ENCODE data around the gene GRIFIN.

The GRIFIN gene

DNA sequence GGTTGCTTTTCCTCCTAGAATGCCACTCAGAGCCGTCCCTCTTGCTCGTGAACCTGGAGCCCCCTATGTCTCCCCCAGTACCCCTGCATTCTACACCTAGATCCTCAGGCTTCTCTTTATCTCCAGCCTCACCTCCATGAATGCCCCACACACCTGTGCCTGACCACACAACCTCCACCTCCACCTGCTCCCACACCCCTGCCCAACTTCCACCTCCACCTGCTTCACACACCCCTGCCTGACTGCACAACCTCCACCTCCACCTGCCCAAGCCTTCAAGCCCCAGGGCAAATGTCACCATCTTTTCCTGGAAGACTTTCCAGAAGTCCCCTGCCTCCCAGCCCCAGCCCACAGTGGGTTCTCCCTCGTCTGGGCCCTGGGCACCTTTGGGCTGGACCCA is 36.5 kb upstream of the GRIFIN start:
- no peak for DNase-seq (ENCODE audit: low spot score)

DNA sequence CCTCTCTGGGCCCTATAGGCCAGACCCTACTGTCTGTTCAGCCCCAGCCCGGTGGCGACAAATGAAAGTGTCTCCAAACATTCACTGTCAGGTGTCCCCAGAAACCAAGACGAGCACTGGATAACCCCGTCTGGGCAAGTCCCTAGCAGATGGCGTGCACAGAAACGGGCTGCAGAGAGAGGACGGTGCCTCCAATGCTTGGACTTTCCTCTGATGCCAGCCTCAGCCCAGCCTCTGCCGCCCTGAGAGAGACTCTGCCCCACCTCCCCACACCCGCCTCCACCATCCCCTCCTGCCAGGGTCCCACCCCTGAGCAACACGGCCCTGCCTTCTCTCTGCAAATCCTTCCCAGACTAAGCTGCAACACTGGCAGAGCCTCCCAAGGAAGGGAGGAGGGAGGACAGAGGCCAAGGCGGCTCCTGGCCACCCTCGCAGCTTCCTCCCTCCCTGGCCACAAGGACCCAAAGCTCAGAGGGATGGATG is 36.0 kb upstream of the GRIFIN start:
- peak; percentile 49 for DNase-seq (ENCODE audit: low spot score)

DNA sequence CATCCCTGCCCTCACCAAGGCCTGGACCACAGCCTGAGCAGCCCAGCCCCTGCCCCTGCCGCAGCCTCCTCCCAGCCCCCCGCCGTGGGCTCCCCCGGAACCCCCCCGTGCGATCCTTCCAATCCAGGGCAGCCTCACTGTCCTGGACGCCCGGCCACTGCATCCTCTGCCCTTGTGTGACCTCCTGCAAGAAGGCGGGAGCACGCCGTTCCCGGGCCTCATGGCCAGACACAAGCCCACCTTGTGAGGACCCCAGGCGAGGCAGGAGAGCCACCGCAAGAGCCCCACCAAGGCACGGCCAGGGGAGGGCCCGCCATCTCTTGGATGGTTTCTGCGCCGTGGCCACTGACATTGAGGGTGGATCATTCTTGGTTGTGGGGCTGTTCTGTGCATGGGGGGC is 35.6 kb upstream of the GRIFIN start:
- no peak for DNase-seq (ENCODE audit: low spot score)

DNA sequence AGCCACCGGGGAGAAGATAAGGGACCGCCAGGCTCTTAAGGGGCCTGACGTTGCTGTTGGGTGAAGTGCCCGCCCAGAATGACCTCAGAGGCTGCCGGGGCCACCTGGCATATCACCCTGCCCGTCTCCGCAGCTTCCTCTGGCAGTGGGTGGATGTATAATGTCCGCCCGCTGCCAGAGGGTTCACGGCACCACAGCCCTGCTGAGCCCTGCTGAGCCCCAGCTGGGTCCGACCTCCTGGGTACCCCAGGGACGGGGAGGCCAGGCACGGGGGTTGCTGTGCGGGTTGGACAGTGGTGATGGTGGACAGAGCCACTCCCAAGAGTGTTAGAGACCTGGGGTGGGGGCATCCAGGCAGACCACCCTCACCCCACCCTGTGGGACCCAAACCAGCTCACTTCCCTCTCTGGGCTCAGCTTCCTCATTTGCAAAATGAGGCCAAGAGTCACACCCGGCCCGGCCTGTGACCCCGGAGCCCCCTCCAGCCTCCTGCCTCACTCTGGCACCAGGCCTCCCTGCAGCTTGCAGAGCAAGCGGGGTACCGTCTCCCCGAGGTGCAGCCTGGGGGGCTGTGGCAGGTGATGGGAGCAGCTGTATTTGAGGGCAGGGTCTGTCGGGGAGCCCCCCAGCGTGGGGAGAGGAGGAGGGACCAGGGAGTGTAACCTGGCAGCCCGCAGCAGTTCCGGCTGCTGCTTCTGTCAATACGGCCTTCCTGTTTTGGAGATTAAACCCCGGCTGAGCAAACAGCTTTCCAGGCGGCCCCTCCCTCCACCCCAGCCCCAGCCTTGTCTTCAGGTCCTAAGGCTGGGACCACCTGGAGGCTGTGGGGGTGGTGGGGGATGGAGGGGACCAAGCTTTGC is 34.9 kb upstream of the GRIFIN start:
- DNase-seq (ENCODE audit: low spot score): no peak

DNA sequence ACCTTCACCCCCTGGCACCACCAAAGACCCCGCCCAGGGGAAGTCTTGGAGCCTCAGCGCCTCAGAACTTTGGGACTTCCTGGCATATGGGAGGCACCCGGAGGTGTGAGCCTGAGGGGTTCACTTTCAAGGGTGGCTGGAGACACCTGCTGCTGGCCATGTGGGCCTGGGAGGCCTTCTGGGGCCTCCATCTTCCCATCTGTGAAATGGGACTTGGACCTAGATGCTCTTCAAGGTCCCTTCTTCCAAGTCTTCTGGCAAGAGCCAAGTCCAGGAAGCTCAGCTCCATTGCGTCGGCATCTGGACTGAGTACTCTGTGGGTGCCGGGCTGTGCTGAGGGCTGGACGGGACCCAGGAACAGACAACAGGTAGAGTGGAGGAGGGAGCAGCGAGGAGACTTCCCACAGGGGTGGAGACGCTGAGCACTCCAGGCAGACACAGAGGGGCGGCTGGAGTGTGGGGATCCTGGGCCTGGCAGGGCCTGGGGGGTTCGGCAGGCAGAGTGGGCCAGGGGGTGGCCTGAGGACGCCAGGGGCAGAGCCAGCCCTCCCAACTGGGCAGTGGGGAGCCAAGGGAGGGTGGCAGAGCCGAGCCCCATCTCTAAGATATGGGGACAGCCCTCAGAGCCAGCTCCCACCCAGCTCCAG is 34.1 kb upstream of the GRIFIN start:
- DNase-seq (ENCODE audit: low spot score): no peak

DNA sequence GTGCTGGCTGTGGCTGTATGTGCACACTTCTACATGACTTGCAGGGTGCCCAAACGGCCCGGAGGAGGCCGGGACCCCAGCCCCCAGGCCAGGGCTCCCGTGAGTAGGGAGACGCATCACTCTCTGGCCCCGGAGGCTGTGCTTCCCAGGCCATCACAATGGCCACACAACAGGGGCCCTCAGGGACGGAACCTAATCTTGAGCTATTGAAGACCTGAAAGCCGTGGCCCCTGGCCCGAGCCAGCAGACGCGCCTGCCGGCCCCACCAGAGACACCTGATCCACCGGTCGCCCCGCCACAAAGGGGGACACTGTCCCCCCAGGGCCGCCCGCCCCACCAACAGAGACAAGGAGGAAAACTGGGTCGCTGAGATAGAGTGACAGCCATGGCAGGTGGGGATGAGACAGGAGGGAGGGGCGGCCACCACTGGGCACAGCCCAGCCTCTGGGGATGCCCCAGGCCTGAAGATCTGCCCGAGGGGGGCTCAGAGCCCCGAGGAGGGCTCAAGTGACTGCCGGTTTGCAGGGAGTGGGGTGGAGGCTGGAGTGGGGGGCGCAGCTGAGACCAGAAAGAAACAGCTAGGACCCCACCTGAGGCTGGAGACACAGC is 33.2 kb upstream of the GRIFIN start:
- no peak for DNase-seq (ENCODE audit: low spot score)

DNA sequence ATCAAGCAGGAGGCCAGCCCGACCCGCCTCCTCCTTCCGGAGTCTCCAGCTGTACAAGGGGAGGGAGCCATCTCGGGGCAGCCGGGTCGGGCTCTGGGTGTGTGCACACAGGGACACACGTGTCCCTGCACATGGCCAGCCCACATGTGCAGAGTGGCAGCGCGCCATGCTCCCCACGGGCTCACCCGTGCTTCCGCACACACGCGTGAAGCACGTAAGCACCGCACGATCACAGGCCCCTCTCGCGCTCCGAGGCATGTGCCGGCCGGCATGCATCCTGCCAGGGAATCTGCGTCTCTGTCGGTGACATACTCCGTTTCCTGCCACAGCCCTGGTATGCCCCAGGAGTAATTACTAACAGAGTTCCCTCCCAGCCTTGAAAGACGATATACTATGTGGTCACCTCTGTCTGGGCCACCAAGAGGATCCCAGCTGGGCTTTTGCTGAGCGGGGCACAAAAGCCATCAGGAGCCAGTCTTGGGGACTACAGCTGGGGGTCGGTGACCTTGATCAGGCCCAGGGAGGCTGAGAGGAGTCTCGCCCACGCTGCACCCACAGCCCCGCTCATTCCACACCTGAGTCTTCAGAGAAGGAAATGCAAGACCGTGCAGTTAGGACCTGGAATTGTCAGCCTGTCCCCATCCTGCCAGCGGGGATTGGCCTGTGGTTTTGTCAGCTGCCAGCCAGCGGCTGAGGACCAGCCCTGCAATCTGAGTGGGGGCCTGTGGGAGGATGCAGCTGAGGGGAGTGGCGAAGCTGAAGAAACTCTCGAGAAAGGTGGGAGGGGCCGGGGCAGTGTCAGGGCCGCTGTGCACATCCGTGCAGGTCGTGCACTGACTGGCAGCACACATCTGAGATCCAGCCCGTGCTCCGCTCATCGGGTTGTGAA is 32.4 kb upstream of the GRIFIN start:
- DNase-seq (ENCODE audit: low spot score): no peak

DNA sequence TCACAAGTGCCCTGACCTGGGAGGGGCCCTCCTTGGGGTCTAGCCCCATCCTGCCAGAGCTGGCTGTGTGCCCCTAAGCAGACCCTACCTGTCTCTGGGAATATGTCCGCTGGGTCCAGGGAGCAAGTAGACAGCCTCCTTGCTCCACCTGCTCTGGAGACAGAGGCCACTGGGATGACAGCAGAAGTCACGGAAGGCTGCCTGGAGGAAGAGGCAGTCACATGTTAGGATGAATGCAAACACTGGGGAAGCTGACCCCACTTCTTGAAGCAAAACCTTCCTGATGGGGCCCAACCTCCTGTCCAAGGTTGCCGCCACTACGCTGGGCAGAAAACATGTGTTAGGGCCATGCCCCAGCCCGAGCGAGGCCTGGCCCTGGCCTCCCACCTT is 31.7 kb upstream of the GRIFIN start:
- DNase-seq (ENCODE audit: low spot score): no peak

DNA sequence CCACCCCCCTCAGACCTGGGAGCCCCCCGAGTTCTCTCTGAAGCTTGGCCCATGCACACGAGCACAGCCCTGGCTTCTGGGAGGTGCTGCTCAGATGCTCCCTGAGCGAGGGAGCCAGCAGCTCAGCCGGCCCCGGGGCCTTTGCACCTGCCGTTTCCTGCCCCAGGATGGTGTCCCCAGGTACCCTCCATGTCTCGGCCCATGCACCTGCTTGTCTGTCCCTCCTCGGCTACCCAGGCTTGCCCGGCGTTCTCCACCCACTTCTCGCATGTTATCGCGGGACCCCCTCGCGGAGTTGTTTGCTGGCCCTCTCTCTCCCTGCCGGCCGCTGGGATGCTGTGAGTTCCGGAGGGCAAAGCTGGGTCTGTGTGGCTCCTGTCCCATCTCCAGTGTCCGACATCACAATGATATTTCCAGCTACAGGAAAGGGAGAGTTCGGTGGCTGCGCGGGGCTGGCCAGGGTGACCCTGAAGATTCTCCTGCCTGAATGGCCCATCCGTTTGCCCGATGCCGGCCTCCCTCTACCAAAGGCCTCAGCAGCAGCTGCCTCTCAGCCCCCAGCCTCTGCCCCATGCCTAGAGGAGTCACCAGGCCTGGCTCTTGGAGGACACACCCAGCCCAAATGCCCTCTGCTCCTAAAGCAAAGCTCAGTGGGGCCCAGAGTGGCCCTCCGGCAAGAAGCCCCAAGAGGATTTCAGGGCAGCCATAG is 31.2 kb upstream of the GRIFIN start:
- DNase-seq (ENCODE audit: low spot score): no peak

DNA sequence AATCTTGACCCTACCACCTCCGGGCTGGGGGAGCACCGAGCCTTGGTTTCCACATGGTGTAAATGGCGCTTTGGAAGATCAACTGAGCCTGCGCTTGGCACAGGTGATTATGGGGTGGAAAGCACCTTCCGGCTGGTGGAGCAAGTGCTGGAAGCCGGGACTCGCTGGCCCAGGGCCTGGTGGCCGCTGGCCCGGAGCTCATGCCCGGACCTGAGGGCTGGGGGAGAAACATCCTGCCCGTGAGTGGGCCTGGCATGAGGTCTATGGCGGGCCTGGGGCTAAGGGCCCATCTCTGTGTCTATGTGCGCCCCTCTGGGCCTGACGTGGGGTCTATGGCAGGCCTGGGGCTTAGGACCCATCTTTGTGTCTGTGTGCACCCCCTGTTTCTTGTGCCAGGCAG is 29.2 kb upstream of the GRIFIN start:
- peak; percentile 39 for DNase-seq (ENCODE audit: low spot score)

DNA sequence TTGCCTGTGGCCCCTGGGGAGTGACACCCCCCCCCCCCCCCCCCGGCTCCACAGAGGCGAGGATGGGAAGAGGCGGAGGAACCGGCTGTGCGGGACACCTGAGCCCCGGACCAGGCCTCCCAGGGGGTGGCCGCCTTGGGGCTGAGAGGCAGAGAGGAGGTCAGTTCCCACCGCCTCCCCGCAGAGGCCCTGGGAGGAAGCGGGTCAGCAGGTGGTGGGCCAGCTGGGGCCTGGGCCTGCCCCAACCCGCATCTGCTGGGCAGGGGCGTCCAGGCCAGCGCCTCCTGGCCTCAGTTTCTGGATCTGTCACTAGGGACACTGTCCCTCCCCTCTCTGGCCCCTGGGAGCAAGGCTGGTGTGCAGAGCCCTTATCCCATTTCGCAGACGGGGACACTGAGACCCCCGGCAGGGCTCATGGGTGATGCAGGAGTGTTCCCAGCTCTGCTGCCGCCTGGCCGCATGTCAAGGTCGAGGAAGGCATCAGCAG is 28.7 kb upstream of the GRIFIN start:
- DNase-seq (ENCODE audit: low spot score): no peak

DNA sequence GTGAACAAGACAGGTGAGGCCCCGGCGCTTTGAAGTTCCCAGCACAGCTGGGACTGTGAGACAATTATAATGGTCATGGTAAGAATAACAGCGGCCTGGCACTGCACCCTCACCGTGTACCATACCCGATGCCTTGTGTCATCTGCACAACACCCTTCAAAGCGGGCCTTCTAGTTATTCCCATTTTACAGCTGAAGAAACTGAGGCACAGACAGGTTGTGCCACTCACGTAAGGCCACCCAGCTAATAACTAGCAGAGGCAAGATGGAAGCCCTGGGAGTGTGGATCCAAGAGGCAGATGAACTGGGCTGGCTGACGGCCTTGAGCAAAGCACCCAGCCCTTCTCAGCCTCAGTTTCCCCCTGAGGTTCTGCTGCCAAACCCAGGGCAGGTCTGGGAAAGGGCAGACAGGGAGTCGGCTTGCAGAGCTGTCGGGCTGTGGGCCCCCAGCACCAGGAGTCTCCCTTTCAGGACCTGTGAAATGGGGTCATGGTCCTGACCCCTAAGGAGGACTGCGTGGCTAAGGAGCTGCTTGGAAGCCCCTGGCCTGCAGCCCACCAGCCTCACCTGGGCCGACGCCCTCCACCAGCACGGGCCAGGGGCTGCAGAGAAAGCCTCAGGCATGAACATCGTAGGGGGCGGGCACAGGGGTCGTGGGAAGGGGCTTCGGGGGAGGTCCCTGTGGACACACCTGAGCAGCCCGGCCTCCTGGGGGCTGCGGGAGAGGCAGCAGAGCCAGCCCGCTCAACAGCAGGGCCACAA is 28.1 kb upstream of the GRIFIN start:
- no peak for DNase-seq (ENCODE audit: low spot score)

DNA sequence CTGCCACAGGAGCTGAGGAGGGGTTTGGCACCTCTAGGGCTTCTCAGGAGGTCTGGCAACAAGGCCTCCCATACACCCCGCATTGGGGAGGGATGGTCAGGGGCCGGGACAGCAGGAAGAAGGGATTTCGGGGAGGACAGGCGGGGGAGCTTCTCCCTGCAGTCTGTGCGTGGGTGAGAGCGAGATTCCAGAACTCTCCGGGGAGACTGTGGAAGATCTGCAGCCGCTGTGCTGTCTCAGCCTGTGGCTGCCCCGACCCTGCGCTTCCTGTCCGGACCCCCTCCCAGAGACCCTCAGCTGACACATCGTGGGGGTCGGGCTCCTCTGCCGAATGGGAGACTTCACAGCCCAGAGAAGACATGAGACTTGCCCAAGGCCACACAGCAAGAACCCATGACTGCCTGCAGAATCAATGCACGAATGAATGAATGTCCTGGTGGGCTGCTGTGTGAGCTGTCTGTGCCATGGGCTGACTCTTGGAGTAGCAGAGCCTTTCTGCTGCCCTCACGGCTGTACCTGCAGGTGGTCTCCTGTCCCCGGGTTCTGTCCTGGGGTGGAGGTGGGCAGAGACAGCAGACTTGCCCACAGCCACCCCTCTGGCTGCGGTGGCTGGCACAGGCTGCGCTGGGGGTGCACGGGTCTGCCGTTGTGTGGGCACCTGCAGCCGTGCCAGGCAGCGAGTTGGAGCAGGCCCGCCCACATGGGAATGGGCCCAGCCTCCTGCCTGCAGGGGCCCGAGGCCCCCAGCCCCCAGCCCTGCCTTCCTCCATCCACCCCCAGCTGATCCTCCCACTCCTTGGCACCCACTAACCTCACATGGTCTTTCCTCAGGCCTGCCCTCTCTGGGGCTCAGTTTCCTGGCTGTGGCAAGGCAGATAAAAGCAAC is 27.1 kb upstream of the GRIFIN start:
- no peak for DNase-seq (ENCODE audit: low spot score)

DNA sequence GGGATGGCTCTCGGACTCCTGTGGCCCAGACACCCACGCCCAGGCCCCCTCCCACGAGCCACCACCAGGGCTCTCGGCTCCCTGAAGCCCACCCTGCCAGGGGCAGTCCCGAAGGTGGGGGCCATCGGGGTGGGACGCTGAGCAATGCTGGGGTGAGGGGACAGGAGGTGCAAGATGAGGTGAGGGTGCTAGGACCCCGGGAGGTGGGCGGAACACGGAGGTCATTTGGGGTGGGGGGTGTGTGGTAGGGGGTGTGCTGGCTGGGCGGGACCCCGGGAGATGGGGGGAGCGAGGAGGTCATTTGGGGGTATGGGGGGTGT is 26.4 kb upstream of the GRIFIN start:
- DNase-seq (ENCODE audit: low spot score): no peak

DNA sequence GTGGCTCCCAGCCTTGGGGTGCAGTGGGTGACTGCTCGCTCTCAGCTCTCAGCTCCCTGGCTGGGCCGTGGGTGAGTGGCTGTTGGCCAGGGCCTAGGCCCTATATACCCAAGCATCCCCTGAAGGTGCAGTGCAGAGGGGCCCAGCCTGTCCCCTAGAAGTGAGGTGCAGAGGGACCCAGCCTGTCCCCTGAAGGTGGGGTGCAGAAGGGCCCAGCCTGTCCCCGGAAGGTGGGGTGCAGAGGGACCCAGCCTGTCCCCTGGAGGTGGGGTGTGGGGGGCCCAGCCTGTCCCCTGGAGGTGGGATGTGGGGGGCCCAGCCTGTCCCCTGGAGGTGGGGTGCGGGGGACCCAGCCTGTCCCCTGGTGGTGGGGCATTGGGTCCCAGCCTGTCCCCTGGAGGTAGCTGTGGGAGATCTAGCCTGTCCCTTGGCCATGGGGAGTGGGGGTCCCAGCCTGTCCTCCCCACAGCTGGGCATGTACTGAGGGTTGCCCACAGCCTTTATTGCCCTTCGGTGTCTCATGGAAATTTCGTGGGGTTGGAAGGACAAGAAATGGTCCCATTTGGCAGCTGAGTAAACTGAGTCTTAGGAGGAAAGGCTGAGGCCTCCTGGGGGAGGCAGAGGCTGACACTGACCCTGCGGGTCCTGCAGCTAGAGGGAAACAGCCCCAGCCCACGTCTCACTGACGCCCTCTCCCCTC is 25.9 kb upstream of the GRIFIN start:
- DNase-seq (ENCODE audit: low spot score): no peak

DNA sequence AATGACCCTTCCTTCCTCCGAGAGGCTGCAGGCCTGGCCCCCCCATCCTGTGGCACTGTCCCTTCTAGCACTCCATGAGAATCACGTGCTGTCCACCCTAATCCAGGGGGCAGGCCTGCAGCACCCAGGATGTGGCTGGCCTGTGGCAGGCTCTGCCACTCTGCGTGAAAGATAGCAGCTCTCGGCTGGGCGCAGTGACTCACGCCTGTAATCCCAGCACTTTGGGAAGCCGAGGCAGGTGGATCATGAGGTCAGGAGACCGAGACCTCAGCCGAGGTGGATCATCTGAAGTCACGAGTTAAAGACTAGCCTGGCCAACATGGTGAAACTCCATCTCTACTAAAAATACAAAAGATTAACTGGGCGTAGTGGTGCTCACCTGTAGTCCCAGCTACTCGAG is 24.5 kb upstream of the GRIFIN start:
- DNase-seq (ENCODE audit: low spot score): no peak

DNA sequence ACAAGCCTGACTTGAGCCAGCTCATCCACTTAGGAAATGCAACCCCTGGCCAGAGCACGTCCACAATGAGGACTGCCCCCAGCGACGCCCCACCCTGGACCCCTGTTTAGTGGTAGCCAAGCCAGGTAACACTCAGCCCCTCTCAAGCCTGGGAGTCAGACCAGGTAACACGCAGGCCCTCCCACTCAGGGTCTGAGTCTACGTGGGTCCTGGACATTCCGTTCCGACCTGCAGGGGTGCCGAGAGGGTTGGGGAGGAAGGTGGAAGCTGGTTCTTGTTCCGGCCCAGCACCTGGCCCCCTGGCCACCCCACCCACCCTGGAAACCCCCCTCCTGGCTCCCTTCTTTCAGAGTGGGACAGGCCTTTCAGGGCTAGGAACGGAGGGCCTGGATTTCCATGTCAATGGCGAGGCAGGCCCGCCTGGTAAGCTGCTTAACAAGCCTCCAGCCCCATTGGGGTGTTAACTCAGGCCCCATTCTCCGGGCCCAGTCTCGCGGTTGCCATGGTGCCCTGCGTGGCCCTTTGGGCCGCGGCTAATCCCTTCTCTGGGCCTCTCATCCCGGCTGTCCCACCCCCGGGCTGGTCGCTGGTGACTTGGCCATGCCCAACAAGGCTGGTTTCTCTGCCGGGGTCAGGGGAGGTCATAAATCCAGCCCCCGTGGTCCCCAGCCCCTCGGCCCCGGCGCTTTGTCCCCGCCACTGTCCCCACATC is 23.7 kb upstream of the GRIFIN start:
- DNase-seq (ENCODE audit: low spot score): no peak

DNA sequence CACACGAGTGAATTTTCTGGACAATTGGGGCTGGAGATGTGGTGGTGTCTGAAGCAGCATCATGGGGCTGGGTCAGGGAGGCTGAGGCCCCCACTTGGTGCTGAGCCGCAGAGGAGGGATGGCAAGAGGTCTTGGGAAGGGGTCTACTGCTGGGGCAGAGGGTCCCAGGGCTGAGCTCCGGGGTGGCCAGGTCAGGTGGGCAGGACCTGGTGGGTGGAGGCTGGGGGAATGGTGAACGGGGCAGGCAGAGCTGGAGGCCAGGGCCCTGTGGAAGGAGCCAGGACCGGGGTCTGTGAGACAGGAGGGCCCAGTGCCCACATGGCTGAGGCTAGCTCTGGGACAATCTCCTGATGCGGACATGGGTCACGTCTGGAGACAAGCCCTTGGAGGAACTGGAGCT is 23.0 kb upstream of the GRIFIN start:
- DNase-seq (ENCODE audit: low spot score): no peak
